Stimulated activated naive CD8-positive, alpha-beta T cell treated with anti-CD3 and anti-CD28 coated beads, Interleukin-15, Interleukin-2, amounts not matched to agents 100 U/mL and 50 U/mL, for 24 hours (primary cell): ENCODE measurements around the gene ZNF785.
A peak's percentile ranks its signal among the peaks of the same experiment; 100 is the strongest.
"Not testable (repeated sequence)": the region's sequence is repeated elsewhere in the genome, so short reads cannot be mapped to it uniquely, and the experiment has no call there.

ENCODE experiments used
- ATAC-seq: fragments of 150-1000 bp; cut with Tn5 transposase; one replicate; pipeline ENCODE4 v1.10.0; 2021
- DNase-seq: peaks from one replicate; pipeline ENCODE4 v3.0.0; 2021

Gene ZNF785

GRCh38 chr16:30539000-30539964 is 46.2 kb downstream of the ZNF785 start:
- ATAC-seq (no peak), DNase-seq (no peak)

GRCh38 chr16:30536391-30537024 is 49.0 kb downstream of the ZNF785 start:
- ATAC-seq, DNase-seq: not testable (repeated sequence)

- ATAC-seq = peak; percentile 69
- peak; percentile 70 for DNase-seq
Observed at GRCh38 chr16:30535777-30536190, 49.7 kb downstream of the ZNF785 start.

- peak; percentile 10 for ATAC-seq
- no peak for DNase-seq
Observed at GRCh38 chr16:30535106-30535776, 50.3 kb downstream of the ZNF785 start.

- peak; percentile 79 for ATAC-seq
- peak; percentile 93 for DNase-seq
Observed at GRCh38 chr16:30534368-30535105, 51.0 kb downstream of the ZNF785 start, which contains the start of gene ZNF747. Gene ZNF747 (minus strand): TSS chr16:30534858. CDS start chr16:30534679, 179 bp downstream.

- ATAC-seq = peak; percentile 3
- peak; percentile 44 for DNase-seq
Observed at GRCh38 chr16:30533748-30534367, 51.6 kb downstream of the ZNF785 start.

- ATAC-seq = no peak
- no peak for DNase-seq
Observed at GRCh38 chr16:30533146-30533522, 52.4 kb downstream of the ZNF785 start.

- DNase-seq = no peak
- ATAC-seq = no peak
Observed at GRCh38 chr16:30532285-30533145, 53.0 kb downstream of the ZNF785 start.
